Bronchial epithelial cell (primary cell): ENCODE data around the gene ICE1. TPM values are rescaled to one million over a fixed set of nuclear protein-coding genes. Genes with fewer than 3 reads are reported as not detected.

ENCODE experiments used
- DNase-seq: peaks from one replicate; pipeline ENCODE4 v3.0.0-alpha.2; 2010; ENCODE audit warnings: low read depth
- FAIRE-seq: peaks from 2 replicates; lab custom pipeline; 2011; peaks lifted over from hg19 to GRCh38; lab: Jason Lieb, UNC
- H3K27me3 ChIP-seq: 2 replicates; pipeline ENCODE4 v1.5.1; 2011; ENCODE audit warnings: low read length; ENCODE audit not compliant: control insufficient read depth, insufficient read depth
- H3K36me3 ChIP-seq: 2 replicates; pipeline ENCODE4 v1.5.1; 2011; ENCODE audit warnings: low read length; ENCODE audit not compliant: control insufficient read depth, insufficient read depth
- H3K4me3 ChIP-seq: 2 replicates; pipeline ENCODE4 v1.5.1; 2011; ENCODE audit warnings: mild to moderate bottlenecking, low read depth, low read length, control low read depth
- CTCF ChIP-seq: IDR thresholded peaks from 2 replicates; pipeline ENCODE4 v1.5.1; 2011; ENCODE audit warnings: mild to moderate bottlenecking, moderate library complexity, low read length, control low read depth, inconsistent platforms; ENCODE audit not compliant: insufficient read depth, severe bottlenecking
- total RNA-seq: library from RNA; depleted of rRNA; stranded (reverse); fragments of >200 nt; gene quantifications from 2 replicates; pipeline ENCODE4 v1.2.1, GENCODE V29; 2014

Gene ICE1
- total RNA-seq, 1 donor from 2014 or later, result 19.7 TPM

- DNase-seq (no peak), FAIRE-seq (no peak)
- no peak overlapping the region for H3K4me3 ChIP-seq
- no peaks in the 10 kb centered on the region for H3K27me3 ChIP-seq
- no peak for TF ChIP-seq CTCF
- peaks cover 5% of the 10 kb centered on the region for H3K36me3 ChIP-seq
These were observed 58.7 kb downstream of the ICE1 start for GRCh38 chr5:5481206-5481605.

GRCh38 chr5:5481633-5482032 is 59.2 kb downstream of the ICE1 start:
- Histone ChIP-seq H3K36me3 (peaks cover 2% of the 10 kb centered on the region), H3K27me3 (no peaks in the 10 kb centered on the region), H3K4me3 (no peak overlapping the region)
- no peak for TF ChIP-seq CTCF
- FAIRE-seq, result no peak
- no peak for DNase-seq

GRCh38 chr5:5483350-5483749 is 60.9 kb downstream of the ICE1 start:
- peaks cover 2% of the 10 kb centered on the region for H3K36me3 ChIP-seq
- FAIRE-seq, result no peak
- H3K4me3 ChIP-seq, result no peak overlapping the region
- no peaks in the 10 kb centered on the region for H3K27me3 ChIP-seq
- DNase-seq, result no peak
- no peak for TF ChIP-seq CTCF

GRCh38 chr5:5483880-5484598 is 61.6 kb downstream of the ICE1 start:
- DNase-seq, result peak; percentile 24
- Histone ChIP-seq H3K36me3 (peaks cover 2% of the 10 kb centered on the region), H3K27me3 (no peaks in the 10 kb centered on the region), H3K4me3 (no peak overlapping the region)
- no peak for TF ChIP-seq CTCF
- no peak for FAIRE-seq

- DNase-seq (no peak), FAIRE-seq (no peak)
- no peak for TF ChIP-seq CTCF
- Histone ChIP-seq H3K27me3 (no peaks in the 10 kb centered on the region), H3K4me3 (no peak overlapping the region), H3K36me3 (peaks cover 2% of the 10 kb centered on the region)
These were observed 63.6 kb downstream of the ICE1 start for GRCh38 chr5:5486122-5486521.
